ENCODE data around the gene DCST1.

The DCST1 gene

GRCh38 chr1:155001425-155001674, 32.3 kb upstream of the DCST1 start:
- no peak for DNase-seq (ENCODE audit: low spot score)
- FAIRE-seq, result no peak

- peak; percentile 99 for DNase-seq (ENCODE audit: low spot score)
- FAIRE-seq, result peak; percentile 86
Observed at GRCh38 chr1:155001675-155002463, 31.8 kb upstream of the DCST1 start.

- DNase-seq (ENCODE audit: low spot score) (peak; percentile 67), FAIRE-seq (no peak)
Observed at GRCh38 chr1:155002464-155003226, 31.0 kb upstream of the DCST1 start, which contains the start of gene ZBTB7B. ZBTB7B (plus strand) TSS chr1:155002802; CDS start chr1:155014661, 11,859 bp downstream.

GRCh38 chr1:155003227-155003765, 30.3 kb upstream of the DCST1 start:
- FAIRE-seq (no peak), DNase-seq (ENCODE audit: low spot score) (no peak)

- DNase-seq (ENCODE audit: low spot score), result peak; percentile 58
- no peak for FAIRE-seq
Observed at GRCh38 chr1:155003766-155004351, 29.8 kb upstream of the DCST1 start.

GRCh38 chr1:155004352-155005075, 29.1 kb upstream of the DCST1 start:
- FAIRE-seq, result no peak

GRCh38 chr1:155005076-155006011, 28.3 kb upstream of the DCST1 start:
- no peak for FAIRE-seq
- DNase-seq (ENCODE audit: low spot score), result no peak

More at GRCh38 chr1:155004352-155005075, 29.1 kb upstream of the DCST1 start:
- DNase-seq (ENCODE audit: low spot score), result no peak

- FAIRE-seq (no peak), DNase-seq (ENCODE audit: low spot score) (no peak)
Observed at GRCh38 chr1:155006601-155007101, 27.0 kb upstream of the DCST1 start.

- no peak for FAIRE-seq
Observed at GRCh38 chr1:155007251-155007828, 26.3 kb upstream of the DCST1 start.

GRCh38 chr1:155008015-155008941, 25.3 kb upstream of the DCST1 start:
- DNase-seq (ENCODE audit: low spot score) (no peak), FAIRE-seq (no peak)

More at GRCh38 chr1:155007251-155007828, 26.3 kb upstream of the DCST1 start:
- DNase-seq (ENCODE audit: low spot score), result no peak

- no peak for FAIRE-seq
- DNase-seq (ENCODE audit: low spot score), result no peak
Observed at GRCh38 chr1:155009221-155009711, 24.4 kb upstream of the DCST1 start.

GRCh38 chr1:155009742-155010141, 23.9 kb upstream of the DCST1 start:
- FAIRE-seq, result no peak
- DNase-seq (ENCODE audit: low spot score), result no peak

GRCh38 chr1:155010211-155010918, 23.3 kb upstream of the DCST1 start:
- no peak for DNase-seq (ENCODE audit: low spot score)
- FAIRE-seq, result no peak

- no peak for FAIRE-seq
- no peak for DNase-seq (ENCODE audit: low spot score)
Observed at GRCh38 chr1:155011004-155011416, 22.6 kb upstream of the DCST1 start.

- no peak for DNase-seq (ENCODE audit: low spot score)
- no peak for FAIRE-seq
Observed at GRCh38 chr1:155011437-155012025, 22.1 kb upstream of the DCST1 start.

GRCh38 chr1:155012026-155012546, 21.5 kb upstream of the DCST1 start:
- FAIRE-seq, result no peak
- no peak for DNase-seq (ENCODE audit: low spot score)

Data from urothelium cell line (cell line).